ENCODE results near the gene TFF2. TPM values are rescaled to one million over a fixed set of nuclear protein-coding genes. Genes with fewer than 3 reads are reported as not detected.

The TFF2 gene
- polyA plus RNA-seq, 3 donors: not detected

DNA sequence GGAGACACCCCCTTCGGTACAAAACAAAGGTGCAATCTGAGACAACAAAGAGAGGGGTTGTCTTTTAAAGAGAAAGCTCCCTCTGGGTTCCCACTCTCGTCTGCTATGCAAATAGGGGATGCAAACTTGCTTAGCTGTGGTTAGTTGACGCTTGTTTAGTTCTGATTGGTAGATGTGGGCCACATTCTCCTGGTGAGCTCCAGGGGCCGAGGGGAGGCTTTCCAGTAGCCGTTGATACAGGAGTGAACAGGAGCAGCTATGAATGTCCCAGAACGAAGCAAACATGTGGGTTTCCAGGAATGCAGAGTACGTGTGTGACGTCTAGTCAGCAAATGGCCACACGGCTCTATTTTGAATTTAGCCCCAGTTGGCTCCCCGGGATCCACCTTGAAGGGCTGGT lies 14.7 kb downstream of the TFF2 start:
- H3K27ac ChIP-seq (ENCODE audit: low read depth in 1 of 2, low read length in 2 of 2): no peak overlapping the region
- peaks cover 0 to 2% of the 10 kb centered on the region in 2 donors for H3K9me3 ChIP-seq (replicated peaks in 1 of 2; ENCODE audit: control insufficient read depth in 1 of 2, insufficient read depth in 1 of 2, low read length in 2 of 2)
- Mint-ChIP-seq H3K27ac (no peak overlapping the region), H3K4me3 (peak overlapping the region in 1 of 2 donors; percentile 35), H3K9me3 (peaks cover 0 to 8% (median 3%) of the 10 kb centered on the region in 7 donors), H3K27me3 (ENCODE audit: low read depth in 3 of 3) (peaks cover 2 to 6% (median 6%) of the 10 kb centered on the region in 3 donors), H3K4me1 (peaks cover 10% of the 10 kb centered on the region), H3K36me3 (no peaks in the 10 kb centered on the region)
- WGBS (ENCODE audit: insufficient coverage): 80% methylated on average over 10 of the region's 10 CpGs
- H3K27me3 ChIP-seq (ENCODE audit: control insufficient read depth in 2 of 2, insufficient read depth in 2 of 2, low read length in 2 of 2): peaks cover 0 to 5% of the 10 kb centered on the region in 2 donors
- H3K4me3 ChIP-seq (replicated peaks in 1 of 3; ENCODE audit: low read depth in 2 of 3, low read length in 3 of 3): no peak overlapping the region
- H3K9ac ChIP-seq (ENCODE audit: insufficient read depth, low read length, poor library complexity, severe bottlenecking): no peak overlapping the region
- H2AFZ ChIP-seq (ENCODE audit: insufficient read depth, low read depth, low read length, poor library complexity, severe bottlenecking): no peak overlapping the region
- no peak for DNase-seq
- intact Hi-C loops (cut with micrococcal nuclease): loop anchor here in 1 of 2 donors (5.0 kb wide), 1 partner anchor 111 kb away; no protein-coding TSS in a partner anchor
- no peaks in the 10 kb centered on the region for H3K36me3 ChIP-seq (replicated peaks in 1 of 2; ENCODE audit: control insufficient read depth in 1 of 2, insufficient read depth in 2 of 2, low read length in 2 of 2)
- no peaks in the 10 kb centered on the region for H3K79me2 ChIP-seq (ENCODE audit: insufficient read depth, low read length)
- peaks cover 6 to 7% of the 10 kb centered on the region in 2 donors for H3K4me1 ChIP-seq (ENCODE audit: control insufficient read depth in 1 of 2, insufficient read depth in 2 of 2, low read length in 2 of 2)
- TF ChIP-seq CTCF (IDR thresholded peaks at IDR 0.05): no peak
- no peaks in the 10 kb centered on the region for H4K20me1 ChIP-seq (ENCODE audit: insufficient read depth, low read length)
- H3K4me2 ChIP-seq (replicated peaks; ENCODE audit: extremely low read depth, low read length, poor library complexity, severe bottlenecking): no peak overlapping the region

GRCh38 chr21:42332557-42333317 lies 18.1 kb downstream of the TFF2 start:
- Mint-ChIP-seq H3K4me3 (no peak overlapping the region), H3K4me1 (peaks cover 12% of the 10 kb centered on the region), H3K27ac (no peak overlapping the region), H3K27me3 (ENCODE audit: low read depth in 3 of 3) (peaks cover 1 to 6% (median 4%) of the 10 kb centered on the region in 3 donors), H3K9me3 (peaks cover 0 to 8% (median 4%) of the 10 kb centered on the region in 7 donors), H3K36me3 (no peaks in the 10 kb centered on the region)
- H3K9me3 ChIP-seq (replicated peaks in 1 of 2; ENCODE audit: control insufficient read depth in 1 of 2, insufficient read depth in 1 of 2, low read length in 2 of 2): peaks cover 0 to 2% of the 10 kb centered on the region in 2 donors
- no peak overlapping the region for H3K9ac ChIP-seq (ENCODE audit: insufficient read depth, low read length, poor library complexity, severe bottlenecking)
- WGBS (ENCODE audit: insufficient coverage): 78% methylated on average over 3 of the region's 5 CpGs
- no peak overlapping the region for H3K4me3 ChIP-seq (replicated peaks in 1 of 3; ENCODE audit: low read depth in 2 of 3, low read length in 3 of 3)
- H2AFZ ChIP-seq (ENCODE audit: insufficient read depth, low read depth, low read length, poor library complexity, severe bottlenecking): no peak overlapping the region
- intact Hi-C loops (cut with micrococcal nuclease): no loop called here
- H3K27me3 ChIP-seq (ENCODE audit: control insufficient read depth in 2 of 2, insufficient read depth in 2 of 2, low read length in 2 of 2): peaks cover 0 to 5% of the 10 kb centered on the region in 2 donors
- H3K27ac ChIP-seq (ENCODE audit: low read depth in 1 of 2, low read length in 2 of 2): no peak overlapping the region
- no peaks in the 10 kb centered on the region for H3K36me3 ChIP-seq (replicated peaks in 1 of 2; ENCODE audit: control insufficient read depth in 1 of 2, insufficient read depth in 2 of 2, low read length in 2 of 2)
- H4K20me1 ChIP-seq (ENCODE audit: insufficient read depth, low read length): no peaks in the 10 kb centered on the region
- TF ChIP-seq CTCF (IDR thresholded peaks at IDR 0.05): no peak
- no peak for DNase-seq
- H3K79me2 ChIP-seq (ENCODE audit: insufficient read depth, low read length): no peaks in the 10 kb centered on the region
- peaks cover under 1 to 3% of the 10 kb centered on the region in 2 donors for H3K4me1 ChIP-seq (ENCODE audit: control insufficient read depth in 1 of 2, insufficient read depth in 2 of 2, low read length in 2 of 2)
- H3K4me2 ChIP-seq (replicated peaks; ENCODE audit: extremely low read depth, low read length, poor library complexity, severe bottlenecking): no peak overlapping the region

Data from CD14-positive monocyte (primary cell).